Measurements from ENCODE around the gene FCHSD1. TPM values are rescaled to one million over a fixed set of nuclear protein-coding genes. Genes with fewer than 3 reads are reported as not detected.

The FCHSD1 gene
- total RNA-seq, 2 experiments from 2014 or later, result 31.9 to 55.3 TPM

DNA sequence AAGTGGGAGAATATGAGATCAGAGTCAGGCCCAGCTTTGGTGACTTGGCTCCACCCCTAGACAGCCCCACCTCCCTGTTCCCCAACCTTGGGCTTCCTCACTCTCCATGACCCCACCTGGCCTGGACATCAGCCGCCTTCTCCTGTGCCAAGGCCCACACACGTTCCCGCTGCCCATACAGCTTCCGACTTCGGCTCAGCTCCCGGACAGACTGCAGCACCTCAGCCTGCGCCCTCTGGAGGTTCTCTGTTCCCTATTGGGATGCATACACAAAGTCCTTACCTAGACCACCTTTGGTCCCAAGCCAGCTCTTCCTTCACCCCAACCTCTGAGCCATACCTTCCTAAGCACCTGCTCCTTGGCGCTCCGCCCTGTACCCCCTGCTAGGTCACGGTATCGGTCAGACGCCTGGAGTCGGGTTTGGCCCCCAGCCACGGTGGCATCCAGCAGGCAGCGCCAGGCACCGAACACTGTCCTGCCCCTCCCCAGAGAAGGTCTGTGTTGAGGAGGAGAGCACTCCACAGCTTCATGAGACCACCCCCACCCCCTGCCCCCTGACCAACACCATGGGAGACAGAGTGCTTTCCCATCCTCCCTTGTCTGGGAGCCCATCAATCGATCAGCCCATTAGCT, 2.0 kb downstream of the FCHSD1 start:
- TF ChIP-seq, protein P1, sequence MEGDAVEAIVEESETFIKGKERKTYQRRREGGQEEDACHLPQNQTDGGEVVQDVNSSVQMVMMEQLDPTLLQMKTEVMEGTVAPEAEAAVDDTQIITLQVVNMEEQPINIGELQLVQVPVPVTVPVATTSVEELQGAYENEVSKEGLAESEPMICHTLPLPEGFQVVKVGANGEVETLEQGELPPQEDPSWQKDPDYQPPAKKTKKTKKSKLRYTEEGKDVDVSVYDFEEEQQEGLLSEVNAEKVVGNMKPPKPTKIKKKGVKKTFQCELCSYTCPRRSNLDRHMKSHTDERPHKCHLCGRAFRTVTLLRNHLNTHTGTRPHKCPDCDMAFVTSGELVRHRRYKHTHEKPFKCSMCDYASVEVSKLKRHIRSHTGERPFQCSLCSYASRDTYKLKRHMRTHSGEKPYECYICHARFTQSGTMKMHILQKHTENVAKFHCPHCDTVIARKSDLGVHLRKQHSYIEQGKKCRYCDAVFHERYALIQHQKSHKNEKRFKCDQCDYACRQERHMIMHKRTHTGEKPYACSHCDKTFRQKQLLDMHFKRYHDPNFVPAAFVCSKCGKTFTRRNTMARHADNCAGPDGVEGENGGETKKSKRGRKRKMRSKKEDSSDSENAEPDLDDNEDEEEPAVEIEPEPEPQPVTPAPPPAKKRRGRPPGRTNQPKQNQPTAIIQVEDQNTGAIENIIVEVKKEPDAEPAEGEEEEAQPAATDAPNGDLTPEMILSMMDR (conservative IDR thresholded peaks at IDR 0.05; ENCODE audit: low read length), result no peak
- no peaks in the 10 kb centered on the region for H3K9me2 ChIP-seq (ENCODE audit: insufficient read depth, low read length)
- H3K4me1 ChIP-seq (ENCODE audit: insufficient read depth, low read length, poor library complexity, severe bottlenecking), result peaks cover 13% of the 10 kb centered on the region
- no peak overlapping the region for H2AFZ ChIP-seq (ENCODE audit: low read length)
- no peak overlapping the region for H3K4me2 ChIP-seq (ENCODE audit: low read length)
- no peaks in the 10 kb centered on the region for H4K20me1 ChIP-seq (ENCODE audit: insufficient read depth, low read length)
- DNase-seq (ENCODE audit: low spot score), result no peak
- BruUV-seq (replicated peaks), result no TSS peak
- no peaks in the 10 kb centered on the region for H3K79me2 ChIP-seq (ENCODE audit: insufficient read depth, low read depth, low read length)
- intact Hi-C loops (cut with micrococcal nuclease; ENCODE audit: unreplicated experiment), result no loop called here
- H3K4me3 ChIP-seq (ENCODE audit: low read depth, low read length, poor library complexity, severe bottlenecking), result no peak overlapping the region
- CTCF ChIA-PET (ENCODE audit: unreplicated experiment), result interaction anchor here (0.8 kb wide), 1 partner anchor 15 kb away, joined by 3 read pairs; no protein-coding TSS in a partner anchor
- H3K36me3 ChIP-seq (ENCODE audit: insufficient read depth, low read length), result peaks cover 14% of the 10 kb centered on the region; the same call in 1 of the 2 replicates
- H3K9me3 ChIP-seq (ENCODE audit: low read length), result no peaks in the 10 kb centered on the region
- no peak overlapping the region for H3K27ac ChIP-seq (ENCODE audit: low read depth, low read length, poor library complexity, severe bottlenecking)
- POLR2A ChIA-PET, result interaction anchor here (1.7 kb wide), 1 partner anchor 11 kb away, joined by 3 read pairs; no protein-coding TSS in a partner anchor

DNA sequence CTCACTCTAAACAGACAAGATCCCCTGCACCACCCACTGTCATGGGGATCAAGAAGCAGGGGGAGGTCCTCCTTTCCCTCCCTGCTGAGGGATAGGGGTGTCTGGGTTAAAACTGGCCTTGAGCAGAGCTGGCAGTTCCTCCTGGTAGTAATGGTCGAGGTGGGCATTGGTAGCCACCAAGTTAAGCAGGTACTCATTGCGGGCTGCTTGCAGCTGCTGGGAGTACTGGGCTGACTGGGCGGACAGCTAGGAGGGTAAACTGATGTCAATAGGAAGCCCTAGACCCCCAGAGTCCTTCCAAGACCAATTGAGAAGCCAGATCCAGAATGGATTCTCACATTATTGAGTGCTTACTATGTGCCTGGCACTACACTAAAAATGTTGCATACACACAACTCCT, 3.4 kb downstream of the FCHSD1 start:
- DNase-seq (ENCODE audit: low spot score), result no peak
- Histone ChIP-seq H3K9me2 (ENCODE audit: insufficient read depth, low read length) (no peaks in the 10 kb centered on the region), H3K9me3 (ENCODE audit: low read length) (no peaks in the 10 kb centered on the region), H3K4me2 (ENCODE audit: low read length) (no peak overlapping the region), H4K20me1 (ENCODE audit: insufficient read depth, low read length) (no peaks in the 10 kb centered on the region), H3K79me2 (ENCODE audit: insufficient read depth, low read depth, low read length) (no peaks in the 10 kb centered on the region), H3K4me3 (ENCODE audit: low read depth, low read length, poor library complexity, severe bottlenecking) (no peak overlapping the region), H3K36me3 (ENCODE audit: insufficient read depth, low read length) (peaks cover 23% of the 10 kb centered on the region; the same call in 1 of the 2 replicates), H3K4me1 (ENCODE audit: insufficient read depth, low read length, poor library complexity, severe bottlenecking) (peaks cover 13% of the 10 kb centered on the region), H2AFZ (ENCODE audit: low read length) (no peak overlapping the region), H3K27ac (ENCODE audit: low read depth, low read length, poor library complexity, severe bottlenecking) (no peak overlapping the region)
- POLR2A ChIA-PET, result interaction anchor here (1.0 to 1.7 kb wide), 2 partner anchors 12 to 32 kb away, joined by 3 to 5 read pairs; no protein-coding TSS in a partner anchor
- CTCF ChIA-PET (ENCODE audit: unreplicated experiment), result no interaction called here
- intact Hi-C loops (cut with micrococcal nuclease; ENCODE audit: unreplicated experiment), result no loop called here
- BruUV-seq (replicated peaks), result no TSS peak
- TF ChIP-seq EZH2phosphoT487 (IDR thresholded peaks at IDR 0.05; ENCODE audit: borderline replicate concordance, low read depth, low read length), result no peak
- TF ChIP-seq, protein P1 (conservative IDR thresholded peaks at IDR 0.05; ENCODE audit: low read length), result no peak

DNA sequence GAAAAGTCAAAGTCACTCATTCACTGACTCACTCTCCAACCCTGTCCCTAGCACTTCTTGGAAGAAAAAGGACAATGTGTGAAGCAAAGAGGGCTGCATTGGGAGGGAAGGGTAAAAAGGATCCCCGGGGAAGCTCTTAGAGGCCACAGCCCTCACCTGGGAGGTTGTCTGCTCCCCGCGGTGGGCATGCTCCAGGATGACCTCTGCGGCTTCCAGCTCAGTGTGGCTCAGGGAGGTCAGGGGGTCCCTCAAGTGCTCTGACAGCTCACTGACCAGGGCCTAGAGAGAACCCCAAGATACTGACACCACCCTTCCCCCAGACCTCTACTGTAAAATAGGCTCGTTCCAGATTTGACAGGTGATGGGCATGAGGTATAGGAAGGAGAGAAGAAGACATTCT, 4.0 kb downstream of the FCHSD1 start:
- H3K9me2 ChIP-seq (ENCODE audit: insufficient read depth, low read length), result no peaks in the 10 kb centered on the region
- no peaks in the 10 kb centered on the region for H4K20me1 ChIP-seq (ENCODE audit: insufficient read depth, low read length)
- DNase-seq (ENCODE audit: low spot score), result no peak
- H3K79me2 ChIP-seq (ENCODE audit: insufficient read depth, low read depth, low read length), result no peaks in the 10 kb centered on the region
- no peak overlapping the region for H3K27ac ChIP-seq (ENCODE audit: low read depth, low read length, poor library complexity, severe bottlenecking)
- peaks cover 13% of the 10 kb centered on the region for H3K4me1 ChIP-seq (ENCODE audit: insufficient read depth, low read length, poor library complexity, severe bottlenecking)
- TF ChIP-seq, protein P1 (conservative IDR thresholded peaks at IDR 0.05; ENCODE audit: low read length), result no peak
- no peak for TF ChIP-seq EZH2phosphoT487 (IDR thresholded peaks at IDR 0.05; ENCODE audit: borderline replicate concordance, low read depth, low read length)
- intact Hi-C loops (cut with micrococcal nuclease; ENCODE audit: unreplicated experiment), result no loop called here
- BruUV-seq (replicated peaks), result no TSS peak
- H3K36me3 ChIP-seq (ENCODE audit: insufficient read depth, low read length), result peaks cover 27% of the 10 kb centered on the region; the same call in 1 of the 2 replicates
- POLR2A ChIA-PET, result interaction anchor here (1.1 to 1.7 kb wide), 2 partner anchors 10 to 15 kb away, joined by 3 to 10 read pairs; partner anchors contain the start of genes HDAC3 and RELL2
- H3K4me3 ChIP-seq (ENCODE audit: low read depth, low read length, poor library complexity, severe bottlenecking), result no peak overlapping the region
- H3K9me3 ChIP-seq (ENCODE audit: low read length), result no peaks in the 10 kb centered on the region
- H3K4me2 ChIP-seq (ENCODE audit: low read length), result no peak overlapping the region
- CTCF ChIA-PET (ENCODE audit: unreplicated experiment), result no interaction called here
- H2AFZ ChIP-seq (ENCODE audit: low read length), result no peak overlapping the region

Data from OCI-LY7 (cell line).